ENCODE measurements around the gene ODAD3. TPM values are rescaled to one million over a fixed set of nuclear protein-coding genes. Genes with fewer than 3 reads are reported as not detected.
A peak's percentile ranks its signal among the peaks of the same experiment; 100 is the strongest.

Gene ODAD3
- total RNA-seq, 1 donor from 2014 or later, result 4.3 TPM

DNA sequence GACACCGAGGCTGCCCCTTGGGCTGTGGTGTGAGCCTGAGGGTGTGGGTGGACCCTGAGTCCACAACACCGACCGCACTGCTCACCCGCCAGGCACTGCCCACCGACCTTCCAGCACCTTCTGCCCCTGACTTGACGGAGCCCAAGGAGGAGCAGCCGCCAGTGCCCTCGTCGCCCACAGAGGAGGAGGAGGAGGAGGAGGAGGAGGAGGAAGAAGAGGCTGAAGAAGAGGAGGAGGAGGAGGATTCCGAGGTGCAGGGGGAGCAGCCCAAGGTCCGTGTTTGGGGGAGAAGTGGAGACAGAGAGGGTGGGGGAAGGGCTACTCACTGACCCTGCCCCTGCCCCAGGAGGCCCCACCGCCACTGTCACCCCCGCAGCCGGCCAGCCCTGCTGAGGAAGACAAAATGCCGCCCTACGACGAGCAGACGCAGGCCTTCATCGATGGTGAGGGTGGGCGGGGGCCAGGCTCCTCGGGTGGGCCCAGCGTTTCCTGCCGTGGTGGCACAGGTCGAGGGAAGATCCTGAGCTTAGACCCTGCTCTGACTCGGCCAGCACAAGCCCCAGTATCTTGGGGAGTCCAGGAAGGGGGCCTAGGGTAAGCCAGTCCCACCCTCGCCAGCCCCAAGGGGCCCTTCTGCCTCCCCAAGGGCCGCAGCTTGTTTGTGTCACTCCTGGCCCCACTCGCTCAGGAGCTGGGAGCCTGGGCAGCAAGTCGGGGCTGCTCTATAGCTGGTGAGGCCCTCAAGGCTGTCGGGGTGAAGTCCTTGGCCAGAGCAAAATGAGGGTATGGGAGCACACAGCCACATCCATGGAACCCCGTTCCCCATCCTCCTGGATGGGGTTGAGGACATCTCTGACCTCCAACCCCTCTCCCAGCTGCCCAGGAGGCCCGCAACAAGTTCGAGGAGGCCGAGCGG is 12.7 kb upstream of the ODAD3 start:
- no peak overlapping the region for H3K27ac ChIP-seq
- H3K9me3 ChIP-seq, result no peaks in the 10 kb centered on the region
- H3K4me3 ChIP-seq, result no peak overlapping the region
- ATAC-seq (peak; percentile 2 to 3), DNase-seq (no peak)
- intact Hi-C loops (cut with DNase I), result no loop called here
- H3K27me3 ChIP-seq (ENCODE audit: low read depth), result no peaks in the 10 kb centered on the region
- no peak for TF ChIP-seq CTCF (IDR thresholded peaks at IDR 0.05)
- peaks cover 81% of the 10 kb centered on the region for H3K36me3 ChIP-seq
- no peaks in the 10 kb centered on the region for H3K4me1 ChIP-seq

DNA sequence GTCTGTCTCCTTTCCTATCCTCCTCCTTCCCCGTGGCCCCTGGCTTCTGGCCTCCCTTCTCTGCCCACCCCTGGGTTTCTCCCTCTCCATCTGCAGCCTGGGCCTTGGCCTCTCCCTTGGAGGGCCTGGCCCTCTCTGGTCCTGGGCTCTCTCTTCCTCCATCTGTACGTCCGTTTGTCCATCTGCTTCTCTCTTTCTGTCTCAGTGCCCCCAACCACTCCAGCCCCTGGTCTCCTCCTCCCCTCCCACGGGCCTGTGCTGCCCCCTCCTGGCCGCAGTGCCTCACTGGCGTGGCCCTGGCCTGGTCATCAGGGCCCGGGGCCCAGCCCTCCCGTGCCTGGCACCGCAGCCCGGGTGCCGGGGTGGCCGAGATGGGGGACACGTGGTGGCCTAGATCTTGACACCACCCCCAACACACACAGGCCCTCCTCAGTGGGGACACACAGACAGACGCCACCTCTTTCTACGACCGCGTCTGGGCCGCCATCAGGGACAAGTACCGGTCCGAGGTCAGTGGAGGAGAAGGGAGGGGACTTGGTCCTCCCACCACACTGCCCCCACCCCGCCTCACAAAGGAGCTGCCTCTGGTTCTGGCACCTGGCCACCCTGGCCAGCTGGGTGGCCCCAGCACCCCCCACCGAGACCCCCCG is 11.9 kb upstream of the ODAD3 start:
- DNase-seq (no peak), ATAC-seq (peak; percentile 80 to 81)
- Histone ChIP-seq H3K36me3 (peaks cover 90% of the 10 kb centered on the region), H3K27ac (no peak overlapping the region), H3K9me3 (no peaks in the 10 kb centered on the region), H3K4me1 (no peaks in the 10 kb centered on the region), H3K27me3 (ENCODE audit: low read depth) (no peaks in the 10 kb centered on the region), H3K4me3 (no peak overlapping the region)
- peak; percentile 77 for TF ChIP-seq CTCF (IDR thresholded peaks at IDR 0.05)
- intact Hi-C loops (cut with DNase I), result no loop called here

- intact Hi-C loops (cut with DNase I), result no loop called here
These were observed 11.3 kb upstream of the ODAD3 start for GRCh38 chr19:11446271-11446651.

DNA sequence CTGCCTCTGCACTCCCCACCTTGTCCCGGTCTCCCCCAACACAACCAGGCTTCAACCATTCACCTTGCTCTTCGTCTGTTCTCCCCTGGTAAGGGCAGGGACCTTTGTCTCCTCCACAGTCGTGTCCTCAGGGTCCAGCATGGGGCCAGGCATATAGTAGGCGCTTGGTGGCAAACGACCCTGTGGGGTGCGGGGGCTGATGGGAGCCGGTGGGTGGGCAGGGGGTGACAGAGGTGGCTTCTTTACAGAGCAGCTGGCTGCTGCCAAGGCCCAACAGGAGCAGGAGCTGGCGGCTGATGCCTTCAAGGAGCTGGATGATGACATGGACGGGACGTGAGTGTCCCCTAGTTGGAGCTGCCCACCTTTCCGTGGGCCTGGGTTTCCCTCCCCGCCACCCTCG is 10.2 kb upstream of the ODAD3 start:
- Histone ChIP-seq H3K4me3 (no peak overlapping the region), H3K9me3 (no peaks in the 10 kb centered on the region), H3K4me1 (no peaks in the 10 kb centered on the region), H3K27me3 (ENCODE audit: low read depth) (no peaks in the 10 kb centered on the region), H3K36me3 (peaks cover 97% of the 10 kb centered on the region), H3K27ac (no peak overlapping the region)
- ATAC-seq (no peak), DNase-seq (no peak)
- no peak for TF ChIP-seq CTCF (IDR thresholded peaks at IDR 0.05)
- intact Hi-C loops (cut with DNase I), result no loop called here

More at GRCh38 chr19:11446271-11446651, 11.3 kb upstream of the ODAD3 start:
- Histone ChIP-seq H3K27me3 (ENCODE audit: low read depth) (no peaks in the 10 kb centered on the region), H3K4me3 (no peak overlapping the region), H3K4me1 (no peaks in the 10 kb centered on the region), H3K9me3 (no peaks in the 10 kb centered on the region), H3K27ac (no peak overlapping the region), H3K36me3 (peaks cover 95% of the 10 kb centered on the region)
- DNase-seq (no peak), ATAC-seq (no peak)
- TF ChIP-seq CTCF (IDR thresholded peaks at IDR 0.05), result no peak

DNA sequence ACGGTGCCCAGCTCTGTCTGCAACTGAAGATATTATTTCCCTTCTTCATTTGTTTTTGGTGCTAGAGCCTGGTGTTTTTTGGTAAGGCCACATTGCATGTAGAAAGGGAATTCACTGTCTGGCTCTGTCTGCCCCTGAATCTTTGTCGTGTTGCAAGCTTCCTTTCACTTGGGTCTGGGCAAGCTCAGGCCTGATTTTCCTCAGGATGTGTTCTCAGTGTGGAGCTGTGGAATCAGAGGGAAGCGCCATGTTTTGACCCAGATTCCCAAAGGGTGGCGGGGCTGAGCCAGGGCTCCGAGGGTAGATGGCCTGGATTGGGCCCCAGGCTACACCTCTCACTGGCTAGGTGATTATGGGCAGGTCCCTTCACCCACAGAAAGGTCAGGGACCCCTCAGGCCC is 9.1 kb upstream of the ODAD3 start:
- DNase-seq (no peak), ATAC-seq (no peak)
- no peaks in the 10 kb centered on the region for H3K9me3 ChIP-seq
- TF ChIP-seq CTCF (IDR thresholded peaks at IDR 0.05), result no peak
- H3K4me3 ChIP-seq, result no peak overlapping the region
- no peaks in the 10 kb centered on the region for H3K27me3 ChIP-seq (ENCODE audit: low read depth)
- H3K4me1 ChIP-seq, result no peaks in the 10 kb centered on the region
- peaks cover 97% of the 10 kb centered on the region for H3K36me3 ChIP-seq
- intact Hi-C loops (cut with DNase I), result no loop called here
- no peak overlapping the region for H3K27ac ChIP-seq

All from lower lobe of right lung (tissue), 2 donors.